CD4-positive, alpha-beta T cell (primary cell): ENCODE measurements around the gene ATP13A3. TPM values are rescaled to one million over a fixed set of nuclear protein-coding genes. Genes with fewer than 3 reads are reported as not detected.
A peak's percentile ranks its signal among the peaks of the same experiment; 100 is the strongest.
"Not testable (repeated sequence)": the region's sequence is repeated elsewhere in the genome, so short reads cannot be mapped to it uniquely, and the experiment has no call there.

Experiments
- ATAC-seq: fragments of 200-7000 bp; cut with Tn5 transposase; one replicate; pipeline ENCODE4 v1.10.0; 2022; ENCODE audit warnings: mild to moderate bottlenecking; ENCODE audit not compliant: poor library complexity
- CTCF ChIA-PET: fragments of 350-600 bp; sonication (Branson Sonifier 250); formaldehyde crosslinking; loops from one replicate; lab custom pipeline; 2021; ENCODE audit warnings: antibody characterized with exemption, inconsistent platforms; lab: Charles Lee
- POLR2A ChIA-PET: fragments of 350-600 bp; sonication (Branson Sonifier 250); formaldehyde crosslinking; loops from one replicate; lab custom pipeline; 2021; ENCODE audit warnings: antibody characterized with exemption, inconsistent platforms; lab: Charles Lee
- DNase-seq, 14 experiments: peaks; one replicate each; pipeline ENCODE4 v3.0.0-alpha.2; 2013 to 2020; ENCODE audit warnings: mixed read lengths in 2 of 14
- H3K27ac ChIP-seq, 2 donors: one replicate each; pipeline versions ENCODE4 v1.5.1 to v1.7.0; 2013; ENCODE audit warnings: low read length in 2 of 2, low read depth in 1 of 2, mild to moderate bottlenecking in 1 of 2
- H3K27me3 ChIP-seq, 2 experiments: 1 replicate in 1 of 2; 2 replicates in 1 of 2; pipeline versions ENCODE4 v1.6.1 to v1.7.0; 2013; ENCODE audit warnings: low read length in 2 of 2, control low read depth in 1 of 2, mild to moderate bottlenecking in 1 of 2, moderate library complexity in 1 of 2; ENCODE audit not compliant: insufficient read depth in 2 of 2, control insufficient read depth in 1 of 2
- H3K36me3 ChIP-seq: one replicate; pipeline ENCODE4 v1.6.1; 2013; ENCODE audit warnings: low read length, control low read depth; ENCODE audit not compliant: insufficient read depth
- H3K4me1 ChIP-seq: one replicate; pipeline ENCODE4 v1.6.1; 2013; ENCODE audit warnings: low read length, control low read depth; ENCODE audit not compliant: insufficient read depth
- H3K4me3 ChIP-seq: one replicate; pipeline ENCODE4 v1.5.1; 2013; ENCODE audit warnings: mild to moderate bottlenecking, low read length, moderate library complexity
- H3K9me3 ChIP-seq, 2 experiments: 1 replicate in 1 of 2; 2 replicates in 1 of 2; pipeline versions ENCODE4 v1.6.1 to v1.7.0; 2013; ENCODE audit warnings: low read length in 2 of 2, mild to moderate bottlenecking in 2 of 2, control low read depth in 1 of 2, moderate library complexity in 1 of 2; ENCODE audit not compliant: control insufficient read depth in 1 of 2, insufficient read depth in 1 of 2
- H3K27ac Mint-ChIP-seq: one replicate; pipeline ENCODE4 v1.8.0; 2020; ENCODE audit warnings: mixed read lengths
- H3K27me3 Mint-ChIP-seq: one replicate; pipeline ENCODE4 v1.8.0; 2021; ENCODE audit warnings: mixed read lengths
- H3K36me3 Mint-ChIP-seq: one replicate; pipeline ENCODE4 v1.8.0; 2021; ENCODE audit warnings: low read depth, mixed read lengths
- H3K4me1 Mint-ChIP-seq: one replicate; pipeline ENCODE4 v1.8.0; 2021; ENCODE audit warnings: low read depth, mixed read lengths
- H3K4me3 Mint-ChIP-seq: one replicate; pipeline ENCODE4 v1.8.0; 2020; ENCODE audit warnings: mild to moderate bottlenecking, mixed read lengths
- H3K9me3 Mint-ChIP-seq: one replicate; pipeline ENCODE4 v1.8.0; 2020; ENCODE audit warnings: mixed read lengths
- intact Hi-C, 2 experiments: fragments of 100-400 bp; cut with DNase I in 1 of 2; cut with micrococcal nuclease in 1 of 2; formaldehyde crosslinking; loops; one replicate each; pipeline versions ENCODE4 v1.15.1 to v1.9.0; 2023 to 2025; cut with DNase I, micrococcal nuclease
- total RNA-seq, 174 experiments: library from RNA in 2 of 174; stranded (reverse) in 2 of 174; gene quantifications; one replicate each; pipeline ENCODE4 v1.2.3 and lab custom pipeline; 2021 to 2026
- TF ChIP-seq, protein P1 (sequence below): fragments of 200-600 bp; IDR thresholded peaks from one replicate; pipeline ENCODE4 v1.8.0; 2022; ENCODE audit warnings: antibody characterized with exemption, mild to moderate bottlenecking

Gene ATP13A3
- total RNA-seq, 2 experiments from 2014 or later = 46.5 to 52.7 TPM

GRCh38 chr3:194484614-194485013 is 2.2 kb downstream of the ATP13A3 start:
- intact Hi-C loops = loop anchor here (2.0 to 10.0 kb wide), 6 partner anchors 100 to 1060 kb away; partner anchors contain the start of genes LSG1 (in 1 of the 2) and PPP1R2 (in 1 of the 2)
- no peak for DNase-seq
- ChIA-PET CTCF (interaction anchor here (1.9 to 2.7 kb wide), 2 partner anchors 12 to 169 kb away, joined by 6 to 18 read pairs; no protein-coding TSS in a partner anchor), POLR2A (interaction anchor here (0.8 to 2.2 kb wide), 5 partner anchors 11 to 110 kb away, joined by 3 to 18 read pairs (median 4); no protein-coding TSS in a partner anchor)
- no peaks in the 10 kb centered on the region for H3K27me3 Mint-ChIP-seq
- H3K4me1 Mint-ChIP-seq = peaks cover 53% of the 10 kb centered on the region
- H3K9me3 Mint-ChIP-seq = no peaks in the 10 kb centered on the region
- no peaks in the 10 kb centered on the region for H3K27me3 ChIP-seq
- no peak overlapping the region for H3K4me3 ChIP-seq
- no peaks in the 10 kb centered on the region for H3K36me3 ChIP-seq
- ATAC-seq = no peak
- H3K4me1 ChIP-seq = peaks cover 34% of the 10 kb centered on the region
- H3K9me3 ChIP-seq = no peaks in the 10 kb centered on the region
- peak overlapping the region; percentile 89 for H3K27ac Mint-ChIP-seq
- H3K27ac ChIP-seq = no peak overlapping the region
- TF ChIP-seq, protein P1, sequence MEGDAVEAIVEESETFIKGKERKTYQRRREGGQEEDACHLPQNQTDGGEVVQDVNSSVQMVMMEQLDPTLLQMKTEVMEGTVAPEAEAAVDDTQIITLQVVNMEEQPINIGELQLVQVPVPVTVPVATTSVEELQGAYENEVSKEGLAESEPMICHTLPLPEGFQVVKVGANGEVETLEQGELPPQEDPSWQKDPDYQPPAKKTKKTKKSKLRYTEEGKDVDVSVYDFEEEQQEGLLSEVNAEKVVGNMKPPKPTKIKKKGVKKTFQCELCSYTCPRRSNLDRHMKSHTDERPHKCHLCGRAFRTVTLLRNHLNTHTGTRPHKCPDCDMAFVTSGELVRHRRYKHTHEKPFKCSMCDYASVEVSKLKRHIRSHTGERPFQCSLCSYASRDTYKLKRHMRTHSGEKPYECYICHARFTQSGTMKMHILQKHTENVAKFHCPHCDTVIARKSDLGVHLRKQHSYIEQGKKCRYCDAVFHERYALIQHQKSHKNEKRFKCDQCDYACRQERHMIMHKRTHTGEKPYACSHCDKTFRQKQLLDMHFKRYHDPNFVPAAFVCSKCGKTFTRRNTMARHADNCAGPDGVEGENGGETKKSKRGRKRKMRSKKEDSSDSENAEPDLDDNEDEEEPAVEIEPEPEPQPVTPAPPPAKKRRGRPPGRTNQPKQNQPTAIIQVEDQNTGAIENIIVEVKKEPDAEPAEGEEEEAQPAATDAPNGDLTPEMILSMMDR = no peak
- H3K4me3 Mint-ChIP-seq = peak overlapping the region; percentile 97
- H3K36me3 Mint-ChIP-seq = peaks cover 42% of the 10 kb centered on the region

DNA sequence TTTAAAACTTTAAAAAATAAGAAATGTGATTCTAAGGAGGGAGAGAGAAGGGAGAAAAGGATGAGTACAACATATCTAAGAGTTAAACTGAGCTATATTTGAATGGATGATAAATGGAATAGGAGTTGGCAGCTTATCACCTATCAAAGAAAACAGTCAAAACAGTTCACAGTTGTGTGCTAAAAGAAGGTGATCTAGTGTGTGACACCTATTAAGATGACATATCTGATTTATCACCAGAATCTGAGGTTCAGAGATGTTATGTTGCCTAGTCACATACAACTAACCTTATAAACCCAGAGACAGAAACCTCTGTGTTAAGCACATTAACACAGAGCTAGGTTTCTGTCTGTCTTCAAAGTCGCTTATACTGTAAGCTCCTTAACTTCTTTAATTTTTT is 3.0 kb downstream of the ATP13A3 start:
- no peaks in the 10 kb centered on the region for H3K9me3 Mint-ChIP-seq
- peaks cover 50% of the 10 kb centered on the region for H3K4me1 Mint-ChIP-seq
- peaks cover 42% of the 10 kb centered on the region for H3K36me3 Mint-ChIP-seq
- H3K4me3 ChIP-seq = no peak overlapping the region
- ChIA-PET CTCF (interaction anchor here (2.7 kb wide), 1 partner anchor 11 kb away, joined by 18 read pairs; no protein-coding TSS in a partner anchor), POLR2A (interaction anchor here (0.9 to 1.1 kb wide), 2 partner anchors 12 to 101 kb away, joined by 3 read pairs; no protein-coding TSS in a partner anchor)
- H3K27me3 Mint-ChIP-seq = no peaks in the 10 kb centered on the region
- H3K9me3 ChIP-seq = no peaks in the 10 kb centered on the region
- peaks cover 3% of the 10 kb centered on the region for H3K36me3 ChIP-seq
- no peak overlapping the region for H3K27ac Mint-ChIP-seq
- peaks cover 31% of the 10 kb centered on the region for H3K4me1 ChIP-seq
- DNase-seq (no peak), ATAC-seq (no peak)
- H3K4me3 Mint-ChIP-seq = no peak overlapping the region
- no peaks in the 10 kb centered on the region for H3K27me3 ChIP-seq
- TF ChIP-seq, protein P1 = no peak
- H3K27ac ChIP-seq = no peak overlapping the region
- intact Hi-C loops = loop anchor here (2.0 to 10.0 kb wide), 3 partner anchors 101 to 1061 kb away; partner anchors contain the start of gene PPP1R2 (in 1 of the 2)

DNA sequence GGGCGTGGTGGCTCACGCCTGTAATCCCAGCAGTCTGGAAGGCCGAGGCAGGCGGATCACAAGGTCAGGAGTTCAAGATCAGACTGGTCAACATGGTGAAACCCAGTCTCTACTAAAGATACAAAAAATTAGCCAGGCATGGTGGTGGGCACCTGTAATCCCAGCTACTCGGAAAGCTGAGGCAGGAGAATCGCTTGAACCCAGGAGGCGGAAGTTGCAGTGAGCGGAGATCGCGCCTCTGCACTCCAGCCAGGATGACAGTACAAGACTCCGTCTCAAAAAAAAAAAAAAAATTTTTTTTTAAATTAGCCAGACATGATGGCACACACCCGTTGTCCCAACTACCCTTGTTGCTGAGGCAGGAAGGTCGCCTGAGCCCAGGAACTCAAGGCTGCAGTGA is 4.0 kb downstream of the ATP13A3 start:
- ATAC-seq, H3K27ac Mint-ChIP-seq, H3K4me3 ChIP-seq, CTCF ChIA-PET, H3K27me3 Mint-ChIP-seq, H3K4me3 Mint-ChIP-seq, H3K9me3 ChIP-seq, DNase-seq, H3K27me3 ChIP-seq, H3K9me3 Mint-ChIP-seq, H3K27ac ChIP-seq, H3K36me3 ChIP-seq: not testable (repeated sequence)
- intact Hi-C loops = loop anchor here (10.0 kb wide), 2 partner anchors 782 to 1062 kb away; partner anchors contain the start of gene PPP1R2 (in 1 of the 2)
- Mint-ChIP-seq H3K36me3 (peaks cover 38% of the 10 kb centered on the region), H3K4me1 (peaks cover 40% of the 10 kb centered on the region)
- POLR2A ChIA-PET = interaction anchor here (0.6 kb wide), 1 partner anchor 22 kb away, joined by 3 read pairs; no protein-coding TSS in a partner anchor
- peaks cover 22% of the 10 kb centered on the region for H3K4me1 ChIP-seq
